Naive thymus-derived CD4-positive, alpha-beta T cell (primary cell): ENCODE measurements around the gene B3GALT2. TPM values are rescaled to one million over a fixed set of nuclear protein-coding genes. Genes with fewer than 3 reads are reported as not detected.

Experiments
- ATAC-seq: fragments of 150-1000 bp; cut with Tn5 transposase; 2 replicates; pipeline ENCODE4 v1.10.0; 2021; ENCODE audit warnings: mild to moderate bottlenecking, moderate library complexity
- CTCF ChIA-PET: fragments of 350-600 bp; sonication (Branson Sonifier 250); formaldehyde crosslinking; loops from one replicate; lab custom pipeline; 2021; ENCODE audit warnings: antibody characterized with exemption; lab: Charles Lee
- POLR2A ChIA-PET: fragments of 350-600 bp; sonication (Branson Sonifier 250); formaldehyde crosslinking; loops from one replicate; lab custom pipeline; 2021; ENCODE audit warnings: antibody characterized with exemption, inconsistent platforms; lab: Charles Lee
- DNase-seq, 9 donors: peaks; one replicate each; pipeline versions ENCODE4 v3.0.0 to v3.0.0-alpha.2; 2020 to 2022; ENCODE audit warnings: mixed read lengths in 1 of 9
- H3K27ac ChIP-seq: one replicate; pipeline ENCODE4 v1.7.0; 2013; ENCODE audit warnings: mild to moderate bottlenecking, low read depth, low read length, moderate library complexity
- H3K27me3 ChIP-seq, 2 donors: one replicate each; pipeline ENCODE4 v1.7.0; 2013; ENCODE audit warnings: low read length in 2 of 2, mild to moderate bottlenecking in 2 of 2, moderate library complexity in 2 of 2; ENCODE audit not compliant: control insufficient read depth in 2 of 2, insufficient read depth in 2 of 2
- H3K36me3 ChIP-seq, 3 experiments: 1 replicate in 2 of 3; 2 replicates in 1 of 3; pipeline ENCODE4 v1.7.0; 2013; ENCODE audit warnings: low read length in 3 of 3, mild to moderate bottlenecking in 3 of 3, moderate library complexity in 1 of 3; ENCODE audit not compliant: insufficient read depth in 3 of 3, control insufficient read depth in 2 of 3
- H3K4me1 ChIP-seq, 2 donors: one replicate each; pipeline ENCODE4 v1.7.0; 2013; ENCODE audit warnings: low read length in 2 of 2, mild to moderate bottlenecking in 2 of 2, moderate library complexity in 1 of 2; ENCODE audit not compliant: control insufficient read depth in 2 of 2, insufficient read depth in 2 of 2
- H3K4me3 ChIP-seq: 2 replicates; pipeline ENCODE4 v1.7.0; 2013; ENCODE audit warnings: mild to moderate bottlenecking, low read length
- H3K9me3 ChIP-seq, 3 experiments: 1 replicate in 2 of 3; 2 replicates in 1 of 3; pipeline ENCODE4 v1.7.0; 2013; ENCODE audit warnings: low read length in 3 of 3; ENCODE audit not compliant: control insufficient read depth in 2 of 3
- H3K27ac Mint-ChIP-seq, 9 donors: one replicate each; pipeline ENCODE4 v1.8.0; 2020 to 2022; ENCODE audit warnings: mixed read lengths in 9 of 9, mild to moderate bottlenecking in 8 of 9, moderate library complexity in 5 of 9, inconsistent platforms in 2 of 9
- H3K27me3 Mint-ChIP-seq, 5 donors: one replicate each; pipeline ENCODE4 v1.8.0; 2021 to 2022; ENCODE audit warnings: mixed read lengths in 5 of 5, mild to moderate bottlenecking in 1 of 5
- H3K36me3 Mint-ChIP-seq, 5 donors: one replicate each; pipeline ENCODE4 v1.8.0; 2020 to 2022; ENCODE audit warnings: mixed read lengths in 5 of 5, mild to moderate bottlenecking in 3 of 5, inconsistent platforms in 1 of 5
- H3K4me1 Mint-ChIP-seq, 7 donors: one replicate each; pipeline ENCODE4 v1.8.0; 2020 to 2022; ENCODE audit warnings: mixed read lengths in 7 of 7, mild to moderate bottlenecking in 3 of 7, inconsistent platforms in 1 of 7
- H3K4me3 Mint-ChIP-seq, 10 donors: one replicate each; pipeline ENCODE4 v1.8.0; 2020 to 2022; ENCODE audit warnings: mild to moderate bottlenecking in 10 of 10, mixed read lengths in 10 of 10, moderate library complexity in 6 of 10, inconsistent platforms in 2 of 10
- H3K9me3 Mint-ChIP-seq, 11 donors: one replicate each; pipeline ENCODE4 v1.8.0; 2020 to 2022; ENCODE audit warnings: mixed read lengths in 11 of 11, mild to moderate bottlenecking in 4 of 11, inconsistent platforms in 1 of 11, moderate library complexity in 1 of 11
- intact Hi-C, 2 donors: fragments of 100-400 bp; cut with micrococcal nuclease; formaldehyde crosslinking; loops; one replicate each; pipeline ENCODE4 v1.15.1; 2023
- polyA plus RNA-seq, 2 donors: library from polyadenylated mRNA; unstranded; fragments of 300-500 nt; fragmentation: Illumina TruSeq; gene quantifications; one replicate each; pipeline ENCODE4 v1.2.3, GENCODE V29; 2021
- total RNA-seq, 6 experiments: library from RNA in 5 of 6; stranded (reverse) in 5 of 6; gene quantifications; 1 replicate in 5 of 6; 2 replicates in 1 of 6; pipeline ENCODE4 v1.2.3 and lab custom pipeline; 2021 to 2026

The B3GALT2 gene
- total and polyA plus RNA-seq, 7 experiments from 2014 or later = 0.07 to 3.2 (median 0.36) TPM; not detected in 1

- H3K36me3 Mint-ChIP-seq = peaks cover 4 to 42% (median 29%) of the 10 kb centered on the region in 5 donors
- intact Hi-C loops = no loop called here
- Histone ChIP-seq H3K36me3 (peaks cover 0 to 41% (median 16%) of the 10 kb centered on the region in 3 experiments), H3K4me1 (no peaks in the 10 kb centered on the region), H3K9me3 (no peaks in the 10 kb centered on the region), H3K4me3 (no peak overlapping the region), H3K27ac (no peak overlapping the region), H3K27me3 (no peaks in the 10 kb centered on the region)
- no peaks in the 10 kb centered on the region for H3K27me3 Mint-ChIP-seq
- POLR2A ChIA-PET = no interaction called here
- no peaks in the 10 kb centered on the region for H3K9me3 Mint-ChIP-seq
- CTCF ChIA-PET = no interaction called here
- no peak overlapping the region for H3K27ac Mint-ChIP-seq
- ATAC-seq (no peak), DNase-seq (no peak)
- peaks cover 5 to 25% (median 19%) of the 10 kb centered on the region in 7 donors for H3K4me1 Mint-ChIP-seq
- no peak overlapping the region for H3K4me3 Mint-ChIP-seq
Observed at GRCh38 chr1:193144999-193145398, 41.4 kb downstream of the B3GALT2 start.

GRCh38 chr1:193144361-193144938, 42.0 kb downstream of the B3GALT2 start:
- intact Hi-C loops = no loop called here
- no peaks in the 10 kb centered on the region for H3K9me3 ChIP-seq
- no peak overlapping the region for H3K27ac Mint-ChIP-seq
- peaks cover 0 to 43% (median 22%) of the 10 kb centered on the region in 3 experiments for H3K36me3 ChIP-seq
- no peaks in the 10 kb centered on the region for H3K4me1 ChIP-seq
- H3K4me1 Mint-ChIP-seq = peaks cover 10 to 31% (median 23%) of the 10 kb centered on the region in 7 donors
- H3K27me3 Mint-ChIP-seq = no peaks in the 10 kb centered on the region
- POLR2A ChIA-PET = no interaction called here
- ATAC-seq = no peak
- no peak for DNase-seq
- no peak overlapping the region for H3K4me3 Mint-ChIP-seq
- CTCF ChIA-PET = no interaction called here
- H3K27me3 ChIP-seq = no peaks in the 10 kb centered on the region
- H3K4me3 ChIP-seq = no peak overlapping the region
- no peaks in the 10 kb centered on the region for H3K9me3 Mint-ChIP-seq
- no peak overlapping the region for H3K27ac ChIP-seq
- peaks cover 4 to 47% (median 34%) of the 10 kb centered on the region in 5 donors for H3K36me3 Mint-ChIP-seq

GRCh38 chr1:193143285-193143684, 43.1 kb downstream of the B3GALT2 start:
- H3K4me1 Mint-ChIP-seq = peaks cover 11 to 34% (median 27%) of the 10 kb centered on the region in 7 donors
- Histone ChIP-seq H3K9me3 (no peaks in the 10 kb centered on the region), H3K4me3 (no peak overlapping the region), H3K36me3 (peaks cover 0 to 46% (median 26%) of the 10 kb centered on the region in 3 experiments), H3K27me3 (no peaks in the 10 kb centered on the region), H3K27ac (no peak overlapping the region), H3K4me1 (no peaks in the 10 kb centered on the region)
- peaks cover 4 to 51% (median 40%) of the 10 kb centered on the region in 5 donors for H3K36me3 Mint-ChIP-seq
- H3K27ac Mint-ChIP-seq = peak overlapping the region in 2 of 9 donors; percentile 8 to 46
- H3K9me3 Mint-ChIP-seq = no peaks in the 10 kb centered on the region
- intact Hi-C loops = loop anchor here (1.0 kb wide), 2 partner anchors 21 to 1152 kb away; partner anchors contain the start of gene CDC73 (in 1 of the 2)
- no peaks in the 10 kb centered on the region for H3K27me3 Mint-ChIP-seq
- ChIA-PET CTCF (interaction anchor here (0.9 to 1.6 kb wide), 2 partner anchors 610 to 1152 kb away, joined by 3 to 5 read pairs; no protein-coding TSS in a partner anchor), POLR2A (no interaction called here)
- ATAC-seq (no peak), DNase-seq (peak in 1 of 9 donors; percentile 25)
- no peak overlapping the region for H3K4me3 Mint-ChIP-seq

- H3K36me3 Mint-ChIP-seq = peaks cover 4 to 56% (median 44%) of the 10 kb centered on the region in 5 donors
- CTCF ChIA-PET = interaction anchor here (1.6 kb wide), 1 partner anchor 1152 kb away, joined by 5 read pairs; no protein-coding TSS in a partner anchor
- peak overlapping the region in 3 of 9 donors; percentile 33 to 82 (median 52) for H3K27ac Mint-ChIP-seq
- Histone ChIP-seq H3K9me3 (no peaks in the 10 kb centered on the region), H3K27ac (no peak overlapping the region), H3K4me3 (no peak overlapping the region), H3K27me3 (no peaks in the 10 kb centered on the region), H3K36me3 (peaks cover 0 to 39% (median 28%) of the 10 kb centered on the region in 3 experiments), H3K4me1 (no peaks in the 10 kb centered on the region)
- ATAC-seq = no peak
- H3K4me1 Mint-ChIP-seq = peaks cover 11 to 40% (median 33%) of the 10 kb centered on the region in 7 donors
- intact Hi-C loops = no loop called here
- no peaks in the 10 kb centered on the region for H3K27me3 Mint-ChIP-seq
- H3K9me3 Mint-ChIP-seq = no peaks in the 10 kb centered on the region
- H3K4me3 Mint-ChIP-seq = no peak overlapping the region
- POLR2A ChIA-PET = interaction anchor here (0.7 kb wide), 1 partner anchor 28 kb away, joined by 3 read pairs; no protein-coding TSS in a partner anchor
- DNase-seq = no peak
Observed at GRCh38 chr1:193142409-193142808, 44.0 kb downstream of the B3GALT2 start.

- H3K4me3 Mint-ChIP-seq = no peak overlapping the region
- intact Hi-C loops = no loop called here
- H3K36me3 ChIP-seq = peaks cover 4 to 34% (median 28%) of the 10 kb centered on the region in 3 experiments
Observed at GRCh38 chr1:193141804-193142203, 44.6 kb downstream of the B3GALT2 start.

GRCh38 chr1:193140254-193140653, 46.2 kb downstream of the B3GALT2 start:
- peaks cover 11 to 46% (median 40%) of the 10 kb centered on the region in 7 donors for H3K4me1 Mint-ChIP-seq
- Histone ChIP-seq H3K4me3 (no peak overlapping the region), H3K4me1 (no peaks in the 10 kb centered on the region), H3K27ac (no peak overlapping the region), H3K36me3 (peaks cover 12 to 37% (median 24%) of the 10 kb centered on the region in 3 experiments), H3K9me3 (no peaks in the 10 kb centered on the region), H3K27me3 (no peaks in the 10 kb centered on the region)
- H3K4me3 Mint-ChIP-seq = no peak overlapping the region
- no peaks in the 10 kb centered on the region for H3K9me3 Mint-ChIP-seq
- intact Hi-C loops = no loop called here
- ATAC-seq (no peak), DNase-seq (no peak)
- H3K27ac Mint-ChIP-seq = peak overlapping the region in 1 of 9 donors; percentile 42
- ChIA-PET POLR2A (no interaction called here), CTCF (no interaction called here)
- peaks cover 4 to 52% (median 38%) of the 10 kb centered on the region in 5 donors for H3K36me3 Mint-ChIP-seq
- H3K27me3 Mint-ChIP-seq = no peaks in the 10 kb centered on the region

More at GRCh38 chr1:193141804-193142203, 44.6 kb downstream of the B3GALT2 start:
- Mint-ChIP-seq H3K4me1 (peaks cover 11 to 43% (median 35%) of the 10 kb centered on the region in 7 donors), H3K9me3 (no peaks in the 10 kb centered on the region), H3K27ac (peak overlapping the region in 4 of 9 donors; percentile 1 to 33 (median 17)), H3K27me3 (no peaks in the 10 kb centered on the region), H3K36me3 (peaks cover 4 to 57% (median 43%) of the 10 kb centered on the region in 5 donors)
- ATAC-seq = peak; percentile 51
- no peaks in the 10 kb centered on the region for H3K4me1 ChIP-seq
- ChIA-PET CTCF (interaction anchor here (1.6 kb wide), 1 partner anchor 1153 kb away, joined by 5 read pairs; no protein-coding TSS in a partner anchor), POLR2A (interaction anchor here (0.7 kb wide), 1 partner anchor 27 kb away, joined by 3 read pairs; no protein-coding TSS in a partner anchor)
- H3K9me3 ChIP-seq = no peaks in the 10 kb centered on the region
- DNase-seq = no peak
- H3K4me3 ChIP-seq = no peak overlapping the region
- no peak overlapping the region for H3K27ac ChIP-seq
- no peaks in the 10 kb centered on the region for H3K27me3 ChIP-seq
